H1 (cell line): ENCODE data around the gene ADARB2. TPM values are rescaled to one million over a fixed set of nuclear protein-coding genes. Genes with fewer than 3 reads are reported as not detected.

Experiments
- CTCF ChIA-PET: fragments of 300-600 bp; sonication (Branson Sonifier 250); formaldehyde crosslinking; loops from one replicate; lab custom pipeline; 2021; ENCODE audit not compliant: partially characterized antibody; lab: Charles Lee
- POLR2A ChIA-PET: fragments of 300-600 bp; sonication (Branson Sonifier 250); formaldehyde crosslinking; loops from one replicate; lab custom pipeline; 2021; ENCODE audit warnings: inconsistent platforms; ENCODE audit not compliant: partially characterized antibody; lab: Charles Lee
- DNase-seq, 2 experiments: peaks; one replicate each; pipeline versions ENCODE4 v3.0.0 to v3.0.0-alpha.2; 2010 to 2022; ENCODE audit warnings: low spot score in 2 of 2, low read depth in 1 of 2, mixed read lengths in 1 of 2
- FAIRE-seq: peaks from 2 replicates; lab custom pipeline; 2011; peaks lifted over from hg19 to GRCh38; lab: Jason Lieb, UNC
- H2AFZ ChIP-seq: 2 replicates; pipeline ENCODE4 v1.8.1; 2012; ENCODE audit warnings: low read length, inconsistent platforms
- H2AK5ac ChIP-seq: 2 replicates; pipeline ENCODE4 v1.6.1; 2013; ENCODE audit warnings: low read depth, low read length
- H2BK120ac ChIP-seq: replicated peaks from 2 replicates; pipeline ENCODE3; 2013; ENCODE audit warnings: low read depth, low read length, inconsistent platforms
- H2BK12ac ChIP-seq: 2 replicates; pipeline ENCODE4 v1.6.1; 2013; ENCODE audit warnings: low read depth, low read length
- H2BK15ac ChIP-seq: 2 replicates; pipeline ENCODE4 v1.6.1; 2013; ENCODE audit warnings: low read length
- H2BK20ac ChIP-seq: 2 replicates; pipeline ENCODE4 v1.6.1; 2013; ENCODE audit warnings: low read length
- H2BK5ac ChIP-seq: 2 replicates; pipeline ENCODE4 v1.6.1; 2013; ENCODE audit warnings: low read depth, low read length
- H3K14ac ChIP-seq: 2 replicates; pipeline ENCODE4 v1.6.1; 2013; ENCODE audit warnings: inconsistent platforms; ENCODE audit not compliant: insufficient read length
- H3K18ac ChIP-seq: 2 replicates; pipeline ENCODE4 v1.6.1; 2013; ENCODE audit warnings: low read length; ENCODE audit errors: extremely low read depth
- H3K23ac ChIP-seq: 2 replicates; pipeline ENCODE4 v1.6.1; 2013; ENCODE audit warnings: inconsistent platforms; ENCODE audit not compliant: insufficient read length
- H3K23me2 ChIP-seq: 2 replicates; pipeline ENCODE4 v1.6.1; 2013; ENCODE audit warnings: low read depth, low read length
- H3K27ac ChIP-seq: 2 replicates; pipeline ENCODE4 v1.6.1; 2011; ENCODE audit warnings: low read depth, low read length, inconsistent platforms
- H3K27me3 ChIP-seq, 4 experiments: replicated peaks in 1 of 4; 1 replicate in 1 of 4; 2 replicates in 3 of 4; pipeline versions ENCODE4 v1.6.1 to v1.8.1; 2011 to 2013; ENCODE audit warnings: low read length in 3 of 4, mild to moderate bottlenecking in 3 of 4, inconsistent platforms in 2 of 4, mixed read lengths in 2 of 4, moderate library complexity in 1 of 4; ENCODE audit not compliant: control insufficient read depth in 3 of 4, insufficient read depth in 3 of 4; ENCODE audit errors: extremely low read depth in 1 of 4
- H3K36me3 ChIP-seq, 4 experiments: 2 replicates each; pipeline versions ENCODE4 v1.6.1 to v1.8.1; 2011 to 2013; ENCODE audit warnings: mild to moderate bottlenecking in 4 of 4, low read length in 3 of 4, moderate library complexity in 2 of 4, control low read depth in 1 of 4, inconsistent platforms in 1 of 4; ENCODE audit not compliant: insufficient read depth in 4 of 4, control insufficient read depth in 2 of 4
- H3K4ac ChIP-seq: replicated peaks from 2 replicates; pipeline ENCODE3; 2013; ENCODE audit warnings: low read length, low read depth, mixed read lengths, inconsistent platforms; ENCODE audit not compliant: insufficient read length
- H3K4me1 ChIP-seq, 4 experiments: replicated peaks in 1 of 4; 1 replicate in 1 of 4; 2 replicates in 3 of 4; pipeline versions ENCODE4 v1.6.1 to v1.8.1; 2011 to 2013; ENCODE audit warnings: low read length in 3 of 4, inconsistent platforms in 2 of 4, mixed read lengths in 1 of 4; ENCODE audit not compliant: insufficient read depth in 4 of 4, control insufficient read depth in 3 of 4
- H3K4me2 ChIP-seq, 2 experiments: 2 replicates each; pipeline versions ENCODE4 v1.6.1 to v1.8.1; 2011 to 2013; ENCODE audit warnings: low read depth in 2 of 2, low read length in 2 of 2, control low read depth in 1 of 2, inconsistent platforms in 1 of 2, mild to moderate bottlenecking in 1 of 2; ENCODE audit not compliant: insufficient read depth in 1 of 2
- H3K4me3 ChIP-seq, 4 experiments: fragments of 200-600, 300-600 bp in 1 of 4; sonication (generic), shearing (Covaris generic), sonication (Bioruptor Twin) in 1 of 4; 2 replicates each; pipeline versions ENCODE4 v1.5.1 to v1.8.1; 2011 to 2016; ENCODE audit warnings: low read length in 4 of 4, low read depth in 3 of 4, control low read depth in 2 of 4, inconsistent platforms in 2 of 4, mild to moderate bottlenecking in 2 of 4, mixed read lengths in 1 of 4, moderate library complexity in 1 of 4; ENCODE audit not compliant: insufficient read depth in 2 of 4; ENCODE audit errors: extremely low read depth in 1 of 4
- H3K56ac ChIP-seq: replicated peaks from 2 replicates; pipeline ENCODE3; 2013; ENCODE audit warnings: low read depth, mild to moderate bottlenecking, mixed read lengths, low read length, inconsistent platforms; ENCODE audit not compliant: insufficient read length
- H3K79me1 ChIP-seq: 2 replicates; pipeline ENCODE4 v1.6.1; 2013; ENCODE audit warnings: low read depth, low read length, control low read depth
- H3K79me2 ChIP-seq, 2 experiments: 2 replicates each; pipeline versions ENCODE4 v1.6.1 to v1.8.1; 2012 to 2013; ENCODE audit warnings: low read length in 2 of 2, mild to moderate bottlenecking in 2 of 2, inconsistent platforms in 1 of 2; ENCODE audit not compliant: insufficient read depth in 2 of 2, control insufficient read depth in 1 of 2
- H3K9ac ChIP-seq, 4 experiments: replicated peaks in 1 of 4; 1 replicate in 1 of 4; 2 replicates in 3 of 4; pipeline versions ENCODE4 v1.6.1 to v1.8.1; 2011 to 2013; ENCODE audit warnings: low read depth in 3 of 4, low read length in 3 of 4, control low read depth in 2 of 4, mild to moderate bottlenecking in 2 of 4, moderate library complexity in 2 of 4, inconsistent platforms in 1 of 4; ENCODE audit errors: extremely low read depth in 1 of 4
- H3K9me3 ChIP-seq, 2 experiments: 2 replicates each; pipeline versions ENCODE4 v1.6.1 to v1.8.1; 2012 to 2013; ENCODE audit warnings: mild to moderate bottlenecking in 2 of 2, moderate library complexity in 2 of 2, control low read depth in 1 of 2, inconsistent platforms in 1 of 2, low read depth in 1 of 2, low read length in 1 of 2, mixed read lengths in 1 of 2; ENCODE audit not compliant: insufficient read depth in 2 of 2
- H4K20me1 ChIP-seq, 2 experiments: replicated peaks in 1 of 2; 2 replicates each; pipeline versions ENCODE3 to v1.8.1; 2011 to 2013; ENCODE audit warnings: inconsistent platforms in 2 of 2, low read length in 2 of 2, mild to moderate bottlenecking in 1 of 2; ENCODE audit not compliant: insufficient read depth in 2 of 2, control insufficient read depth in 1 of 2
- H4K5ac ChIP-seq: 2 replicates; pipeline ENCODE4 v1.6.1; 2013; ENCODE audit warnings: low read length, low read depth, mixed read lengths, inconsistent platforms; ENCODE audit not compliant: insufficient read length
- H4K8ac ChIP-seq: 2 replicates; pipeline ENCODE4 v1.8.0; 2013; ENCODE audit warnings: mild to moderate bottlenecking, moderate library complexity, low read length, inconsistent platforms; ENCODE audit not compliant: insufficient read depth; ENCODE audit errors: extremely low read depth
- H4K91ac ChIP-seq: replicated peaks from 2 replicates; pipeline ENCODE3; 2013; ENCODE audit warnings: low read length, mixed read lengths, inconsistent platforms; ENCODE audit not compliant: insufficient read length
- GTF2F1 ChIP-seq: IDR thresholded peaks from 2 replicates; pipeline ENCODE4 v1.6.1; 2012; ENCODE audit warnings: low read depth, low read length, improper control_type of control experiment, borderline replicate concordance
- HDAC2 ChIP-seq, 2 experiments: fragments of 300-600 bp in 1 of 2; sonication (generic) in 1 of 2; IDR thresholded peaks; 2 replicates each; pipeline ENCODE4 v1.6.1; 2011 to 2012; ENCODE audit warnings: low read depth in 2 of 2, low read length in 2 of 2, mild to moderate bottlenecking in 2 of 2, moderate library complexity in 2 of 2, borderline replicate concordance in 1 of 2, inconsistent platforms in 1 of 2
- JUN ChIP-seq: IDR thresholded peaks from 2 replicates; pipeline ENCODE4 v1.6.1; 2011; ENCODE audit warnings: low read depth, mild to moderate bottlenecking, improper control_type of control experiment, low read length
- PHF8 ChIP-seq: fragments of 200-600 bp; sonication (generic); conservative IDR thresholded peaks from 2 replicates; pipeline ENCODE4 v1.7.1; 2012; ENCODE audit warnings: low read depth, mild to moderate bottlenecking, inconsistent platforms, low read length, moderate library complexity
- POLR2AphosphoS5 ChIP-seq: IDR thresholded peaks from 2 replicates; pipeline ENCODE4 v1.6.1; 2011; ENCODE audit warnings: low read depth, low read length
- SAP30 ChIP-seq: fragments of 300-600 bp; sonication (generic); IDR thresholded peaks from 2 replicates; pipeline ENCODE4 v1.7.1; 2012; ENCODE audit warnings: low read length, moderate library complexity, mild to moderate bottlenecking, inconsistent platforms; ENCODE audit not compliant: insufficient read depth, insufficient replicate concordance
- SIRT6 ChIP-seq: IDR thresholded peaks from one replicate; pipeline ENCODE4 v1.7.1; 2012; ENCODE audit warnings: low read length, inconsistent platforms
- SRF ChIP-seq: IDR thresholded peaks from 2 replicates; pipeline ENCODE4 v1.6.1; 2011; ENCODE audit warnings: mild to moderate bottlenecking, low read depth, low read length, moderate library complexity
- TAF1 ChIP-seq: IDR thresholded peaks from 2 replicates; pipeline ENCODE4 v1.6.1; 2011; ENCODE audit warnings: mild to moderate bottlenecking, low read depth, low read length
- WGBS, 2 experiments: shearing (Covaris generic) in 1 of 2; methylation state at CpG; one replicate each; pipeline versions ENCODE4 v1.1.6 to v1.1.7; 2013 to 2015; ENCODE audit warnings: low lambda C conversion rate in 2 of 2, mixed read lengths in 2 of 2, inconsistent platforms in 1 of 2, low coverage in 1 of 2, missing lambda C conversion rate in 1 of 2; ENCODE audit not compliant: insufficient replicate concordance in 2 of 2, insufficient coverage in 1 of 2, insufficient read length in 1 of 2; ENCODE audit errors: extremely low coverage in 1 of 2, missing lambda C conversion rate in 1 of 2; 5-methylcytosine and 5-hydroxymethylcytosine counted together
- polyA plus RNA-seq, 7 experiments: library from polyadenylated mRNA; depleted of rRNA in 3 of 7; stranded (reverse) in 5 of 7; unstranded in 2 of 7; fragments of >200 nt in 5 of 7; fragments of 200-250 nt in 2 of 7; gene quantifications; 1 replicate in 5 of 7; 2 replicates in 1 of 7; 4 replicates in 1 of 7; pipeline versions ENCODE4 v1.2.1 to v1.2.3, GENCODE V29; 2011 to 2013; ENCODE audit warnings: missing spikeins in 2 of 7, mixed read lengths in 2 of 7
- total RNA-seq: library from RNA; stranded (reverse); fragmentation: NEBNext Ultra II Directional; extraction: Animal tissue kit (Norgen Biotek cat#: 25700); gene quantifications from 2 replicates; pipeline ENCODE4 v1.2.1, GENCODE V29; 2021

The ADARB2 gene
- total and polyA plus RNA-seq, 2 of the 8 experiments (the other 6 are each of a cell fraction or from before 2014, with no cell fraction given): 2.2 to 2.8 TPM

- Histone ChIP-seq H2AFZ (no peak overlapping the region), H3K9me3 (no peaks in the 10 kb centered on the region), H3K23ac (no peak overlapping the region), H3K23me2 (no peaks in the 10 kb centered on the region)
- TF ChIP-seq SRF (no peak), HDAC2 (IDR thresholded peaks at IDR 0.05; ENCODE audit: borderline replicate concordance in 1 of 2, low read depth in 2 of 2, low read length in 2 of 2) (no peak), POLR2AphosphoS5 (no peak), SIRT6 (no peak), TAF1 (no peak), JUN (no peak), PHF8 (no peak), GTF2F1 (no peak), SAP30 (no peak)
- TF ChIP-seq, all 59 proteins: peak for 0
- Histone ChIP-seq H2BK5ac (no peak overlapping the region), H3K4me1 (peaks cover 3 to 7% (median 5%) of the 10 kb centered on the region in 4 experiments; a peak in 5 of 7 replicates), H3K56ac (no peak overlapping the region), H4K8ac (no peak overlapping the region), H3K79me1 (no peaks in the 10 kb centered on the region), H2AK5ac (no peak overlapping the region), H3K14ac (no peak overlapping the region), H3K79me2 (no peaks in the 10 kb centered on the region), H3K4ac (no peak overlapping the region), H3K4me3 (no peak overlapping the region), H2BK20ac (no peak overlapping the region), H4K20me1 (no peaks in the 10 kb centered on the region), H4K91ac (no peak overlapping the region), H4K5ac (no peak overlapping the region), H3K4me2 (no peak overlapping the region), H2BK15ac (no peak overlapping the region; the same call in 1 of the 2 replicates), H3K36me3 (no peaks in the 10 kb centered on the region), H2BK120ac (no peak overlapping the region), H3K27ac (no peak overlapping the region), H2BK12ac (no peak overlapping the region), H3K27me3 (no peaks in the 10 kb centered on the region), H3K18ac (no peak overlapping the region), H3K9ac (no peak overlapping the region)
- ChIA-PET POLR2A (no interaction called here), CTCF (no interaction called here)
- WGBS, 2 experiments: 87% methylated on average over 3 of the region's 3 CpGs; no CpG with 5 or more reads in 1 of the 2 experiments
- no peak for DNase-seq
- FAIRE-seq: no peak
These were observed 105.2 kb downstream of the ADARB2 start for GRCh38 chr10:1632141-1632540.
